ENCODE data around the gene FAM222B. TPM values are rescaled to one million over a fixed set of nuclear protein-coding genes. Genes with fewer than 3 reads are reported as not detected.

FAM222B gene
- total RNA-seq, 1 donor from 2014 or later = 21.0 TPM

DNA sequence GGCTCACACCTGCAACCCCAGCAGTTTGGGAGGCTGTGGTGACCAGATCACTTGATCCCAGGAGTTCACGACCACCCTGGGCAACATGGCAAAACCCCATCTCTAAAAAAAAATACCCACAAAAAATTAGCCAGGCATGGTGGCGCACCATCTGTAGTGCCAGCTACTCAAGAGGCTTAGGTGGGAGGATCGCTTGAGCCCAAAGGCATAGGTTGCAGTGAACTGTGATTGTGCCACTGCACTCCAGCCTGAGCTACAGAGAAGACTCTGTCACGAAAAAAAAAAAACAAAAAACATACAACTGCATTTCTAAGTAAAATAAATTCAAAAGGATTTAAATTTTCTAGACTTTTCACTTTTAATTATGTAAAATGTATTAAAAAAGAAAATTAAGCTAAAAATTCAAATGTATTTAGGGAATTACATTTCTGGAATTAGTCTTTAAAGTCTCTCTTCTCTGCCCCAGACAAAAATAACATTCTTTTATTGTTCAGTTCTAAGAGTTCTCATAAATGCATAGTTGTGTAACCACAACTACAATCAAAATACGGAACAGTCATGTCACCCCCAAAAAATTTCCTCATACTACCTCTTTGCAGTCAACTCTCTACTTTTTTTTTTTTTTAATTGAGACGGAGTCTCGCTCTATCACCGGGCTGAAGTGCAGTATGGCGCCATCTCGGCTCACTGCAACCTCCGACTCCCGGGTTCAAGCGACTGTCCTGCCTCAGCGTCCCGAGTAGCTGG, 14.1 kb downstream of the FAM222B start:
- Mint-ChIP-seq H3K27ac (ENCODE audit: unreplicated experiment) (peak overlapping the region; percentile 72), H3K4me1 (ENCODE audit: low read depth) (peaks cover 31% of the 10 kb centered on the region), H3K36me3 (ENCODE audit: low read depth) (peaks cover 5% of the 10 kb centered on the region), H3K9me3 (ENCODE audit: low read depth) (peaks cover 2% of the 10 kb centered on the region), H3K4me3 (ENCODE audit: unreplicated experiment) (no peak overlapping the region), H3K27me3 (ENCODE audit: low read depth) (no peaks in the 10 kb centered on the region)
- TF ChIP-seq, protein P1, sequence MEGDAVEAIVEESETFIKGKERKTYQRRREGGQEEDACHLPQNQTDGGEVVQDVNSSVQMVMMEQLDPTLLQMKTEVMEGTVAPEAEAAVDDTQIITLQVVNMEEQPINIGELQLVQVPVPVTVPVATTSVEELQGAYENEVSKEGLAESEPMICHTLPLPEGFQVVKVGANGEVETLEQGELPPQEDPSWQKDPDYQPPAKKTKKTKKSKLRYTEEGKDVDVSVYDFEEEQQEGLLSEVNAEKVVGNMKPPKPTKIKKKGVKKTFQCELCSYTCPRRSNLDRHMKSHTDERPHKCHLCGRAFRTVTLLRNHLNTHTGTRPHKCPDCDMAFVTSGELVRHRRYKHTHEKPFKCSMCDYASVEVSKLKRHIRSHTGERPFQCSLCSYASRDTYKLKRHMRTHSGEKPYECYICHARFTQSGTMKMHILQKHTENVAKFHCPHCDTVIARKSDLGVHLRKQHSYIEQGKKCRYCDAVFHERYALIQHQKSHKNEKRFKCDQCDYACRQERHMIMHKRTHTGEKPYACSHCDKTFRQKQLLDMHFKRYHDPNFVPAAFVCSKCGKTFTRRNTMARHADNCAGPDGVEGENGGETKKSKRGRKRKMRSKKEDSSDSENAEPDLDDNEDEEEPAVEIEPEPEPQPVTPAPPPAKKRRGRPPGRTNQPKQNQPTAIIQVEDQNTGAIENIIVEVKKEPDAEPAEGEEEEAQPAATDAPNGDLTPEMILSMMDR (IDR thresholded peaks at IDR 0.05) = no peak
- DNase-seq (ENCODE audit: low spot score) = peak; percentile 40

DNA sequence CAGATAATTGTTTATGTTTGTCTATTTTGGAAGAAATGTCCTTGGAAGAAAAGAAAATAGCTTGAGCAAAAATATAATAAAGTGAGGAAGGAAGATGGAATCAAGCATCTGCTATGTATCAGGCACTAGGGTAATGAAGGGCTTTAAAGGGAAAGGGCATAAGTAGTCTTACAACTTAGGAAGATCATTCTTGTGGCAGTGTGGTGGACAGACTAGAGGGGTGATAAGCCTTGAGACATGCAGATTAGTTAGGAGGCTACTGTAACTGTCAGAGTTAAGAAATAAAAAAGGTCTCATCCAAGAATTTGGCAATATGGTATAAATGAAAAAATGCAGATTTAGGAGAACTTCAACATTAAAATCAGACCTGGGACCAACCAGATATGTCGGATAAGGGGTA, 14.9 kb downstream of the FAM222B start:
- no peak for DNase-seq (ENCODE audit: low spot score)
- H3K36me3 Mint-ChIP-seq (ENCODE audit: low read depth) = peaks cover 5% of the 10 kb centered on the region
- no peak overlapping the region for H3K4me3 Mint-ChIP-seq (ENCODE audit: unreplicated experiment)
- H3K27me3 Mint-ChIP-seq (ENCODE audit: low read depth) = no peaks in the 10 kb centered on the region
- peaks cover 38% of the 10 kb centered on the region for H3K4me1 Mint-ChIP-seq (ENCODE audit: low read depth)
- peak overlapping the region; percentile 72 for H3K27ac Mint-ChIP-seq (ENCODE audit: unreplicated experiment)
- TF ChIP-seq, protein P1 (IDR thresholded peaks at IDR 0.05) = no peak
- H3K9me3 Mint-ChIP-seq (ENCODE audit: low read depth) = peaks cover 2% of the 10 kb centered on the region

- Mint-ChIP-seq H3K27ac (ENCODE audit: unreplicated experiment) (no peak overlapping the region), H3K27me3 (ENCODE audit: low read depth) (no peaks in the 10 kb centered on the region), H3K4me1 (ENCODE audit: low read depth) (peaks cover 18% of the 10 kb centered on the region), H3K4me3 (ENCODE audit: unreplicated experiment) (no peak overlapping the region), H3K36me3 (ENCODE audit: low read depth) (no peaks in the 10 kb centered on the region), H3K9me3 (ENCODE audit: low read depth) (no peaks in the 10 kb centered on the region)
- DNase-seq (ENCODE audit: low spot score) = no peak
- TF ChIP-seq, protein P1 (IDR thresholded peaks at IDR 0.05) = no peak
Measured at GRCh38 chr17:28819582-28819981, 23.0 kb downstream of the FAM222B start.

DNA sequence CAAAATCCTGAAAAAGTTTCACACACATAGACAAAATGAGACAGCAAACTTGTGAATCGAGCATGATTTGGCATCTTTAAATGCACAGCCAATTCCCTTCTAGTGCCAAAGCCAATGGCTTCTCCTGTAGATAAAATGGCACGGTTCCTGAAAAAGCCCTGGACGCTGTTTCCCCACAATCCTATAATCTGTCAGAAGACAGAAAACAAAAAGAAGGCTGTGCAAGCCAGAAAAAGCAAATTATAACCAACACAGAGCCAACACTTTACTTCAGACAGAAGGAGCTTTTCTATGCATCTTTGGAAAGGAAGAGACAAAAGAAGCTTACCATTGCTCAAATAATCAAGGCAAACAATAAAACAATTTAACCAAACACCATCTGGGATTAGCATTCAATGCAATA, 23.8 kb downstream of the FAM222B start:
- Mint-ChIP-seq H3K27ac (ENCODE audit: unreplicated experiment) (no peak overlapping the region), H3K4me3 (ENCODE audit: unreplicated experiment) (no peak overlapping the region), H3K27me3 (ENCODE audit: low read depth) (no peaks in the 10 kb centered on the region), H3K4me1 (ENCODE audit: low read depth) (peaks cover 13% of the 10 kb centered on the region), H3K9me3 (ENCODE audit: low read depth) (no peaks in the 10 kb centered on the region), H3K36me3 (ENCODE audit: low read depth) (no peaks in the 10 kb centered on the region)
- DNase-seq (ENCODE audit: low spot score) = no peak
- TF ChIP-seq, protein P1 (IDR thresholded peaks at IDR 0.05) = no peak

DNA sequence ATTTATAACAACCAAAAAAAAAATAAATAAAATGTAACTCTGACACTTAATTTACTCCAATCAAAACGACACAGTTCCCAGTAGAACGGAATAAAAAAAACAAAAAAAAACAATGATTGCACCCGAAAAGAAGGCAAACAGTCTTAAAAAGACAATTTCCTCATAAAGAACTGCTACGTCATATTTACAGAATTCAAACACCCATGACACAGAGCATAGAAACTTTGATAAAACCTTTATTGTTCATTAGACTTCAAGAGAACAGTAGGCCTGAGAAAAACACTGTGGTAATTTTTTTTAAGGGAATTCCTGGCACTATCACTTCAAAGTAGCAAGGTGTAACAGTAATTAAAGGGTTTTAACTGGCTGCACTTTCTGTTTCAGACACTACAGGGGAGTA, 26.1 kb downstream of the FAM222B start:
- Mint-ChIP-seq H3K27ac (ENCODE audit: unreplicated experiment) (no peak overlapping the region), H3K9me3 (ENCODE audit: low read depth) (no peaks in the 10 kb centered on the region), H3K4me3 (ENCODE audit: unreplicated experiment) (no peak overlapping the region), H3K4me1 (ENCODE audit: low read depth) (peaks cover 12% of the 10 kb centered on the region), H3K36me3 (ENCODE audit: low read depth) (no peaks in the 10 kb centered on the region), H3K27me3 (ENCODE audit: low read depth) (no peaks in the 10 kb centered on the region)
- TF ChIP-seq, protein P1 (IDR thresholded peaks at IDR 0.05) = no peak
- DNase-seq (ENCODE audit: low spot score) = no peak
